Measurements from ENCODE around the gene DNAH17. TPM values are rescaled to one million over a fixed set of nuclear protein-coding genes. Genes with fewer than 3 reads are reported as not detected.
"Not testable (repeated sequence)": the region's sequence is repeated elsewhere in the genome, so short reads cannot be mapped to it uniquely, and the experiment has no call there.

The DNAH17 gene
- total RNA-seq, 2 experiments from 2014 or later, result 0.26 to 0.33 TPM

DNA sequence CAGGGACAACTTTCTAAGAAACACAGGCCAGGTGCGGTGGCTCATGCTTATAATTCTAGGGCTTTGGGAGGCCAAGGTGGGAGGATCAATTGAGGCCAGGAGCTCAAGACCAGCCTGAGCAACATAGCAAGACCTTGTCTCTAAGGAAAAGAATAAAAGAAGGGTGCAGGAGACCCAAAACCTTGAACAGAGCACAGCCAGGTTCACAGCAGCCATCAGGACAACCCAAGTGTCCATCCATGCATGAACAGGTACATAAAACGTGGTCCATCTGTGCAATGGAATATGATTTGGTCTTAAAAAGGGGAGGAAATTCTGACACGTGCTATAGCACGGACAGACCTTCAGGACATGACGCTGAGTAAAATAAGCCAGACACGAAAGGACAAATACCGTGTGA, 107.8 kb downstream of the DNAH17 start:
- Mint-ChIP-seq H3K9me3 (no peaks in the 10 kb centered on the region), H3K27me3 (peaks cover 5% of the 10 kb centered on the region), H3K4me3 (no peak overlapping the region), H3K36me3 (no peaks in the 10 kb centered on the region), H3K27ac (no peak overlapping the region), H3K4me1 (no peaks in the 10 kb centered on the region)
- DNase-seq, result no peak

DNA sequence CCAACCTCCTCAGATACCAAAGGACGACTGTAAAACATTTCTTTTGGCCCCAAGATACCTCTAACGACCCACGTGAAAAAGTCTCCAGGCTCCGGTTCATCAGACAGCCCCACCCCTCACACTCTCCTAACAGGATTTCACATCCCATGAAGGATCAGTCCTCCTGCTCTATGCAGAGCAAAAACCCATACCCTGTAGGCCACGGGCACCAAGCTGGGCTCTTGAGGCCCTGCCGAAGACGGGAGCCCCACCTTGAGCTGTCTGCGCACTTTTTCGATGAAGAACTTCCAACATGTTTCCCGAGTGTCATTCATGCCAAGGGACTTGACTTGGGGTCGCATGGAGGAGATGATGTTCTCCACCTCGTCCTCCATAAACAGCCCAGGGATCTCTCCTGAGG, 108.8 kb downstream of the DNAH17 start:
- H3K36me3 Mint-ChIP-seq, result no peaks in the 10 kb centered on the region
- H3K9me3 Mint-ChIP-seq, result no peaks in the 10 kb centered on the region
- H3K27me3 Mint-ChIP-seq, result peaks cover 5% of the 10 kb centered on the region
- no peak overlapping the region for H3K27ac Mint-ChIP-seq
- no peaks in the 10 kb centered on the region for H3K4me1 Mint-ChIP-seq
- no peak for DNase-seq
- no peak overlapping the region for H3K4me3 Mint-ChIP-seq

DNA sequence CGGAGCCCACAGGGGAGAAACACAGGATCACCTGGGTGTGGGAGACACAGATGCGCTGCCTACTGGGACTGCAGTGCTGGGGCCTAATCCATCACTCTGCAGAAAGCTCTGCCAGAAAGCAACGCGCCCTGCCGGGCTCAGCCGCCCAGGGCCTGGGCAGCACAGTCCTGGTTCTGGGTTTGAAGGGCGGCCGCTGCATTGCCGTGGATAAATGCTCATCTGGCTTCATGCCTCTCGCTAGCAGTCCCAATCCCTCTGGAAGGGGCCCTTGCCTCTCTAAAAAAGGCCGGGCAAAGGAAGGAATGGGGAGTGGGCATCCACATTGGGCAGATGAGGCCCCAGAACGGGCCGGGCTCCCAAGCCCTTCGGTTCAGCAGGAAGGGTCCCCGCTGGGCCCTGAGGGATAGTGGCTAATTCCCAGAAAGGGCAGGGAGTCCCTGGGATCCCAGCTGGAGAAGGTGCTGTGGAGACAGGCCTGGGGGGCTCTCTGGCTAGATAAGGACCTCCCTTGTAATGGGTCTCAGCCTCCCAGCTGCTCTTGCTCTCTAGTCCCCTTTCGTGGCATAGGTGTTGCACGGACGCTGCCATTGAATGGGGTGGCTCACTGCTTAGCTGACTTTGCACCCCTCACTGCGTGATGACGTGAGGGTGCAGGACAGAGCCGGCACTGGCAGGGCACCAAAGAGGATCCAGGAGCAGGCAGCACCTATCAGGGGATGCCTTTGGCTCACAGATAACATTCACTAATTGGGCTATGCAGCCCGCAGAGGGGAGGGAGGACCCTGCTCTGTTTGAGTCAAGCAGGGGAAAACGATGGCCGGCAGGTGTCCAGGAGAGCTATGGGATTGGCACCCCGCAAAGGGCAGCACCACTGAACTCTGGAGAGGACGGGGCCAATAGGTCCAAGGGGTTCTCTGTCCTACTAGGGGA, 110.1 kb downstream of the DNAH17 start:
- Mint-ChIP-seq H3K9me3 (no peaks in the 10 kb centered on the region), H3K4me3 (no peak overlapping the region), H3K4me1 (no peaks in the 10 kb centered on the region), H3K27me3 (no peaks in the 10 kb centered on the region), H3K27ac (no peak overlapping the region), H3K36me3 (no peaks in the 10 kb centered on the region)
- DNase-seq, result no peak

DNA sequence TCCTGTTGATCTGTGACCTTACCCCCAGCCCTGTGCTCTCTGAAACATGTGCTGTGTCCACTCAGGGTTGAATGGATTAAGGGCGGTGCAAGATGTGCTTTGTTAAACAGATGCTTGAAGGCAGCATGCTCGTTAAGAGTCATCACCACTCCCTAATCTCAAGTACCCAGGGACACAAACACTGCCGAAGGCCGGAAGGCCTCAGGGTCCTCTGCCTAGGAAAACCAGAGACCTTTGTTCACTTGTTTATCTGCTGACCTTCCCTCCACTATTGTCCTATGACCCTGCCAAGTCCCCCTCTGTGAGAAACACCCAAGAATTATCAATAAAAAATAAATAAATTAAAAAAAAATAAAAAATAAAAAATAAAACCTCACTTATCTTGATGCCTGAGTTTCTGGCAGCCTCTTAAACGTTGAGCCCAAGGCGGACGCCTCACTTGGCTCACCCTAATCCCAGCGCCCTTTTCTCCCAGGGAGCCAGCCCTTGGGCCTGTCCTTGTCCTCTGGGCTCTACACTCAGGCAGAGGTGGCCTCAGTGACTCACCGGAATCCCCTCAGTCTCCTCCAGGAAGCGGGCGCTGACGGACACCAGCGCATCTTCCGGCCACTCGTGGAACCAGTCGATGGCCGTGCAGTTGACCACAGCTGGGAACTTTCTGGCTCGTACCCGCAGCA, 110.9 kb downstream of the DNAH17 start:
- not testable (repeated sequence) for H3K4me3 Mint-ChIP-seq, H3K9me3 Mint-ChIP-seq, DNase-seq, H3K36me3 Mint-ChIP-seq, H3K27ac Mint-ChIP-seq, H3K4me1 Mint-ChIP-seq, H3K27me3 Mint-ChIP-seq

DNA sequence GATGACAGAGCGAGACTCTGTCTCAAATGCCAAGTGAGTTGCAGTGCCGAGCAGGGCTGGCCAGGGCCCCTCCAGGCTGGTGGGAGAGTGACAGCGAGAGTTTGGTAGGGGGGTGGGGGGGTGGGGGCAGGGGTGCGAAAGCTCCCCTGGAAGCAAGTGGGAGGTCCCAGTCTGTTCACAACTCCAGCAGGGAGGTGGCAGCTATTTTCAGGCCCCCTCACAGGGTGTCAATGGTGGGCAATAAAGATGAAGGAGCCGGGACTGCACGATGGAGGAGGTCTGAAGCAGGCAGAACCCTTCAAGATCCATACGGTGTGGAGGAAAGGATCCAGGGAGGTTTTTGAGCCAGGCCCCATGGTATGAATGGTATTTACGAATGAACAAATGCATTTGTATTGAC, 115.0 kb downstream of the DNAH17 start:
- Mint-ChIP-seq H3K27ac (no peak overlapping the region), H3K27me3 (no peaks in the 10 kb centered on the region), H3K36me3 (no peaks in the 10 kb centered on the region), H3K9me3 (no peaks in the 10 kb centered on the region), H3K4me1 (no peaks in the 10 kb centered on the region), H3K4me3 (no peak overlapping the region)
- DNase-seq, result no peak

DNA sequence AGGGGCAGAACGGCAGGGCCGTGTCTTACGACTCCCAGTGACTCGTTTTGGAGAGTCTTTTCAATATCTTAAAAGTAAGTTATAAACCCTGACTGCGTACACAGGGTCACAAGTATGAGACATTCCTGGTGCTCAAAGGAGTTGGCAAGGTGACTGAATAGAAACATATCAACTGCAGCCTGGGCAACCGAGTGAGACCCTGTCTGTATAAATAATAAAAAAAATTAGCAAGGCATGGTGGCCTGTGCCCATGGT, 115.5 kb downstream of the DNAH17 start:
- no peaks in the 10 kb centered on the region for H3K9me3 Mint-ChIP-seq
- no peak for DNase-seq
- H3K27me3 Mint-ChIP-seq, result no peaks in the 10 kb centered on the region
- no peak overlapping the region for H3K27ac Mint-ChIP-seq
- H3K36me3 Mint-ChIP-seq, result no peaks in the 10 kb centered on the region
- H3K4me1 Mint-ChIP-seq, result no peaks in the 10 kb centered on the region
- no peak overlapping the region for H3K4me3 Mint-ChIP-seq

DNA sequence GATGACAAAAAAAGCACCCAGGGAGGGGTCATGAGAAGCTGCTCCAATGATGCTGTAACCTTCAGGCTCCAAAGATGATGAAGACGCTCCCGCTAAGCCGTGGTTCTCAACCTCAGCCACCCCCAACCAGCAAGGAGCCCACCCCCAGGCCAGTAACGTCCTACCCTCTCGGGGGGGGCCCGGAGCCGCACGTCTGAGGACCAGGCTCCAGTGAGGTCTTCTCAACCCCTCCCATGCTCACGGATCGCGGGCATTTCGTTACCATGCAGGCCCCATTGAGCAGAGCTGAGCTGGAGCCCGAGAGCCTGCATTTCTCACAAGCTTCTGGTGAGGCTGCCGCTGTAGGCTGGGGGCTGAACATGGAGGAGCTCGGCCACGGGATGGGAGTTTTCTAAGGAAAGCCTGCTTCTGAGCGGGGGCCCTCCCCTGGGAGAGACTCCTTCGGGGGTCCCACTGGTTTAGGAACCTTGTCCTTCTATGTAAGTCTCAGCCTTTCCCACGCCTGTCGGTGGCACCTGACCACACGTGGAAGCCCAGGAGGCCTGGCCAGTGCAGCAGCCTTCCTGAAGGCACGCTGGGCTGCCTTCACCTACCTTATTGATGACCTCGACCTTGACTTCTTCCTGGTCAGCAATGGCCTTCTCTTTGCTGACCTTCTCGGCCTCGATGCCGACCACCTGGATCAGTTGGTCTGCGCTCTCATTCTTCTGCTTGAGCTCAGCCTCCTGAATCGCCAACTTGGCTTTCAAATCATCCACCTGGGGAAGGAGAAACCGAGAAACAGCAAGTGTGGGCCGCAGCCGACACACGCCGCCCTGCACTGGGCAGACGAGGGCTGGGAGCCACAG, 116.0 kb downstream of the DNAH17 start:
- Mint-ChIP-seq H3K27ac (no peak overlapping the region), H3K9me3 (no peaks in the 10 kb centered on the region), H3K4me1 (no peaks in the 10 kb centered on the region)

DNA sequence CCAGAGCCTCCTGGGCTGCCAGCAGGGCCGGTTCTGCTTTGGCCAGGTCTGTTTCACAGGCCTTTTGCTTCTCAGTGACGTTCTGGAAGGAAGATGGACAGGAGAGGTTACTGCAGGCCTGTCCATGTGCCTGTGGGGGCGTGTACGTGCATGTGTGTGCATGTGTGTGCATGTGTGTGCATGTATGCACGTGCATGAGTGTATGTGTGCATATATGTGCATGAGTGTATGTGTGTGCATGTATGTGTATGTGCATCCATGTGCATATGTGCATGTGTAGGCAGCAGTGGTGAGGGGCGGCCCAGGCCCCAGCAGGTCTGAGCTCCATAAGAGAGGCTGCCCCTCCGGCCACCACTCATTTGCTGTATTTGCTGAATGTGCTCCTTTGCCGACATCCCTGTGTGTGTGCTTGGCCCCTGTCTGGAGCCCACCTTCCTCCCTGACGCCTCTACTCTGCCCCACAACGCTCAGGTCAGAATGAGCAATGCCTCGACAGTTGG, 117.0 kb downstream of the DNAH17 start:
- Mint-ChIP-seq H3K36me3 (no peaks in the 10 kb centered on the region), H3K27me3 (no peaks in the 10 kb centered on the region), H3K9me3 (no peaks in the 10 kb centered on the region), H3K4me3 (no peak overlapping the region), H3K4me1 (no peaks in the 10 kb centered on the region), H3K27ac (no peak overlapping the region)
- no peak for DNase-seq

More for the DNA sequence above, 116.0 kb downstream of the DNAH17 start:
- Mint-ChIP-seq H3K36me3 (no peaks in the 10 kb centered on the region), H3K4me3 (no peak overlapping the region), H3K27me3 (no peaks in the 10 kb centered on the region)
- no peak for DNase-seq

DNA sequence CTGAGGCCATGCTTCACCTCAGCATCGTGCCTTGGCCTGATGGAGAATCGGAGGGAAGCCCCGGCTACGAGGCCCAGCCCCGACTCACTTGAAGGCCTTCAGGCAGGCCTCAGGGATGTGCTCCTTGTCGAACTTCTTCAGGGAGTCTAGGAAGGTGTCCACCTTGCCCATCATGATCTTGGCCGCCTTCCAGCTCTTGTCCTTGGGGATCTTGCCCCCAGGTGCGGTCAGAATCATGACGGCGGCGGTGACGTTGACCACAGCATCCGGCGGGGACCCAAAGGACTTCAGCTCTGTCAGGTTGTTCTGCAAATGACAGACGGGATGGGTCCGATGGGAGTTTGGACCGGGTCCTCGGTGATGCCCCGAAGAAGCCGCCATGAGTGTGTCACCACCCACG, 117.5 kb downstream of the DNAH17 start:
- H3K27ac Mint-ChIP-seq, result no peak overlapping the region
- H3K27me3 Mint-ChIP-seq, result no peaks in the 10 kb centered on the region
- H3K36me3 Mint-ChIP-seq, result no peaks in the 10 kb centered on the region
- no peaks in the 10 kb centered on the region for H3K4me1 Mint-ChIP-seq
- H3K4me3 Mint-ChIP-seq, result no peak overlapping the region
- no peaks in the 10 kb centered on the region for H3K9me3 Mint-ChIP-seq
- DNase-seq, result no peak

DNA sequence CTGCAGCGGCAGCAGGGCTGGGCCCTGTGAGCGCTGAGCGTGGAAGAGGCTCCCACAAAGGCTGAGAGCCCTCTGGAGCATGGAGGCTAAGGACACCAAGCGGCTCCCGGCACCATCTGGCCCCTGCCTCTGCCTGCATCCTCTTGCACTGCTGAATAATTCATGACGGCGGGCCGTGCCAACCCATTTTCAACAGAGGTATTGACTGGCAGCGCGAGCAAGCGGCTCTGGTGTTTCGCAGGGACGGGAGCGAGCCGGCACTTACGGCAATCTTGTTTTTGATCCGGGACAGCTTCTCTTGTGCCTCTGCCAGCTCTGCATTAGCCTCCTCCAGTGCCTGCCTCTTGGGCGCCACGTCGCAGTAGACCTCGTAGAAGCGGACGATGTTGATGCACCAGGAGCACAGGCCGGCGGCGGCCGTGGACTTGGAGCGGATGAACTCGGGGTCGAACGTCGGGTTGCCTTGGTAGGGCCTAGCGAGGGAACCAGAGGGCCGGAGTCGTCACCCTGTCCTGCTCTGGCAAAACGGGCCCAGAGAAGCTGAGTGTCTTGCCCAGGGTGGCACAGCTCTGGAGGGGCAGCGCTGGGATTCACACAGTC, 118.4 kb downstream of the DNAH17 start:
- no peaks in the 10 kb centered on the region for H3K36me3 Mint-ChIP-seq
- no peak overlapping the region for H3K27ac Mint-ChIP-seq
- no peaks in the 10 kb centered on the region for H3K9me3 Mint-ChIP-seq

DNA sequence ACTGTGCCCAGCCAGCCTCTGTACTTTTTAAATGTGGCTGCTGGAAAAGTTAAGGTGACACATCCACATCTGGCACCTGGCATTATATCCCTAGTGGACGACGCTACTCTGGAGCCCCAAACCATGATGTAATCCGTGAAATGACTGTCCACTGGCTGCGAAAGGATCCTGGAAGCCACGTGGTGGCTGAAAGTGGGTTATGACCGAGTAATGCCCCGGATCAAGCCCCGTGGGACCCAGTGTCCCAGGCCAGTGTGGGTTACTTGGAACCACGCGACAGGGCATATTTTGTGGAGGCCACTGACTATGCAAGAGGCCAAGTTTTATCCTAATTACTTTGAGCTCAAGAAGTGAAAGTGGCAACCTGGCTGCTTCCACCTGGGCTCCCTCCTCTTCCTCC, 119.1 kb downstream of the DNAH17 start:
- DNase-seq, result no peak
- H3K4me1 Mint-ChIP-seq, result no peaks in the 10 kb centered on the region
- no peak overlapping the region for H3K4me3 Mint-ChIP-seq
- H3K27me3 Mint-ChIP-seq, result no peaks in the 10 kb centered on the region
- H3K36me3 Mint-ChIP-seq, result no peaks in the 10 kb centered on the region
- no peaks in the 10 kb centered on the region for H3K9me3 Mint-ChIP-seq
- no peak overlapping the region for H3K27ac Mint-ChIP-seq

More for the DNA sequence above, 118.4 kb downstream of the DNAH17 start:
- no peaks in the 10 kb centered on the region for H3K27me3 Mint-ChIP-seq
- no peak for DNase-seq
- H3K4me3 Mint-ChIP-seq, result no peak overlapping the region
- H3K4me1 Mint-ChIP-seq, result no peaks in the 10 kb centered on the region

DNA sequence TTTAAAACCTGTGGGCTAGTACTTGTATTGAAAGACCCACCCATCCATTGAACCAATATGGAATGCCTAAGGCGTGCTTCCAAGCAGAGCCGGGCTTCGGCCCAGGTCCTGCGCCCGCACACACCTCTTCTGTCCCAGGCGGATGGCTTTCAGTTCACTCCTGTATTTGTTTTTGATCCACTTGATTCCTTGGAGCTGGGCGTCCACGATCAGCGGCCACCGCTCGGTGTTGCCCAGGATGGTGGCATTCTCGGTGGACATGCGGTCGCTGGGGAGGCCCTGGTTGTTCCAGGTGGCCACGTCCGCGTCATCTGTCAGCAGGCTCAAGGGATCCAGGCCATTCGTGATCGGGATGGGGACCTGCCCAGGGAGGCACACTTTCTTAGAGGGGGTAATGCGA, 122.8 kb downstream of the DNAH17 start:
- no peaks in the 10 kb centered on the region for H3K27me3 Mint-ChIP-seq
- H3K27ac Mint-ChIP-seq, result no peak overlapping the region
- no peaks in the 10 kb centered on the region for H3K36me3 Mint-ChIP-seq
- no peak overlapping the region for H3K4me3 Mint-ChIP-seq
- no peak for DNase-seq
- no peaks in the 10 kb centered on the region for H3K9me3 Mint-ChIP-seq
- H3K4me1 Mint-ChIP-seq, result peaks cover 2% of the 10 kb centered on the region

DNA sequence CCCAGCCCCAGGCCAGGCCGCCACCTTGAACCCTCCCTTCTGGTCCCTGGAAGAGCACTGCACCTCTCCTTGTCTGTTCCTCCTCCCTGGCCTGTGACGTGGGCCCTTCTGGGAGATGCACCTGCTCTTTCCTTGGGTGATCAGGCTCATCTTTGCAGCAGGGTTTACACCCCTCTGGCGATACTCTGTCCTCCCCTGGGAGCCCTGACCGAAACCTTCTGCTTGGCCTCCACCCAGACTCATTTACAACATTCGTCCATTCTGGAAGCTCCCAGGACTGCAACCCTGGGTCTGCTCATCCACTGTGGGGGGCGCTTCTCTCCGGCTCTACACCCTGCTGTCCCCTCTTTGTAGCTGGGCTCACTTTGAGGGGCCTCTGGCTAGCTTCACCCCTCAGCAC, 125.4 kb downstream of the DNAH17 start:
- no peaks in the 10 kb centered on the region for H3K36me3 Mint-ChIP-seq
- H3K27me3 Mint-ChIP-seq, result no peaks in the 10 kb centered on the region
- no peak overlapping the region for H3K4me3 Mint-ChIP-seq
- H3K9me3 Mint-ChIP-seq, result no peaks in the 10 kb centered on the region
- DNase-seq, result no peak
- no peak overlapping the region for H3K27ac Mint-ChIP-seq
- H3K4me1 Mint-ChIP-seq, result peaks cover 2% of the 10 kb centered on the region

DNA sequence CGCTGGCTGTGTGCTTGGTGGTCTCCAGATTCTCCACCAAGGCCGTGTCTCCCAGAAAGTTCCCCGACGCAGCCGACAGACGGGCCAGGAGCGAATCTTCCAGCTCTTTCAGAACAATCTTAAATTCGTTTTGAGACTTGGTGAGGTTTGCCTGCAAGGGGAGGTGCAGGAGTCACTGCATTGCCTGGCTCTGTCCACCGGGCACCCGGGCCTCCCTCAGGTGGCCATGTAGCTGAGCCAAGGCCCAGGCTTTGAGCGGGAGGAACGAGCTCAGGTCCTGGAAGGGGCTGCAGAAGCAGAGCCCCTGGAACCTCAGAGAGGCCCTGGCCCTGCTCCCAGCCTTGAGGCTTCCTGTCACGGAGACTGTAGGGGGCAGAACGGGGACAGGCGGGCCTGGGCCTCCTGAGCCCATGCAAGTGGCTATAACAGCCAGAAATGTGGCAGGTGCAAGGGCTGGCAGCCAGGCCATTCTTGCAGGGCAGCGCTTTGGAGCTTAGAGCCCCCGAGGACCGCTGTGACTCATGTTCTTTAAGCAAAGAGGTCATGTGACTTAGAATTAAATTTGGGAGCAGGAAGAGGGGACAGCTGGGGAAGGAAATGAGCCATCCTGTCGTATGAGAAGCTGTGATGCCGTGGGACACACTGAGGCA, 126.4 kb downstream of the DNAH17 start:
- no peak for DNase-seq
- Mint-ChIP-seq H3K27ac (no peak overlapping the region), H3K9me3 (no peaks in the 10 kb centered on the region), H3K36me3 (no peaks in the 10 kb centered on the region), H3K4me3 (no peak overlapping the region), H3K27me3 (no peaks in the 10 kb centered on the region), H3K4me1 (peaks cover 2% of the 10 kb centered on the region)
